ENCODE measurements around the gene MORC4. TPM values are rescaled to one million over a fixed set of nuclear protein-coding genes. Genes with fewer than 3 reads are reported as not detected.

MORC4 gene
- total and polyA plus RNA-seq, 2 of the 4 experiments (the other 2 are of a cell fraction) = 17.5 to 34.2 TPM

DNA sequence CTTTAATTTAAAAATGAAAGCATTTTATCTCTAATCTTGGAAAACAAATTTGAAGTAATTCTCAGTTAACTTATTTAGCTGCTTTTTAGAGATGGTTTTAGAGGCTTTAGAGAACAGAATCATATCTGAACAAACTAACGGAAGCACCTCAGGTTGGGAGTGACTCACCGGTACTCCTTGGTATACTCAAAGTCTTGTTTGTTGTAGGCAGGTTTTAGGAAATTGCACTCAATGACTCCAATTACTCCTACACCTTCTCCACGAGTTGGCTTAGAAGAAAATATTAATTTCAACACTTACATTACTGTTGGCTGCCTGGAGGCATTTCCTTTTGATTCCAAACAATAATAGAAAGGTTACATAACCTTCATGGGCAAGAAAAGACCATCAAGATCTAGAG, 23.6 kb downstream of the MORC4 start:
- no peak overlapping the region for H2BK5ac ChIP-seq (ENCODE audit: low read depth, low read length, poor library complexity, severe bottlenecking)
- in situ Hi-C loops (cut with MboI; ENCODE audit: low sequenced_read_pairs) (no loop called here), dilution Hi-C loops (cut with HindIII; ENCODE audit: low sequenced_read_pairs, unreplicated experiment) (no loop called here), intact Hi-C loops (cut with micrococcal nuclease) (no loop called here)
- ChIA-PET CTCF (interaction anchor here (0.6 kb wide), 1 partner anchor 158 kb away, joined by 4 read pairs; no protein-coding TSS in a partner anchor), POLR2A (ENCODE audit: unreplicated experiment) (no interaction called here)
- BruUV-seq (replicated peaks) = no TSS peak
- H3K18ac ChIP-seq (ENCODE audit: low read depth, low read length) = no peak overlapping the region
- ATAC-seq (ENCODE audit: low read depth) (no peak), DNase-seq (no peak)
- no peak overlapping the region for H3K9ac ChIP-seq (ENCODE audit: low read depth, low read length)
- no peak overlapping the region for H3K23ac ChIP-seq (ENCODE audit: low read depth, low read length)
- H4K20me1 ChIP-seq (ENCODE audit: insufficient read depth, low read length) = no peaks in the 10 kb centered on the region
- H4K5ac ChIP-seq (ENCODE audit: low read depth, low read length) = no peak overlapping the region
- WGBS, 2 experiments (ENCODE audit: extremely low coverage in 2 of 2, insufficient read length in 1 of 2) = no CpG with 5 or more reads among the region's 3 CpGs
- H3K9me3 ChIP-seq (ENCODE audit: control insufficient read depth, insufficient read depth, low read length) = no peaks in the 10 kb centered on the region
- H3K4me2 ChIP-seq (ENCODE audit: low read depth, low read length) = no peak overlapping the region
- H3K4me3 ChIP-seq (ENCODE audit: insufficient read depth, low read depth, low read length) = no peak overlapping the region
- TF ChIP-seq RCOR1 (IDR thresholded peaks at IDR 0.05; ENCODE audit: insufficient replicate concordance, low read length) = no peak
- no peak for TF ChIP-seq CEBPB (IDR thresholded peaks at IDR 0.05; ENCODE audit: low read depth, low read length)
- TF ChIP-seq SMC3 (IDR thresholded peaks at IDR 0.05; ENCODE audit: low read depth, low read length) = no peak
- no peak for TF ChIP-seq MAZ (IDR thresholded peaks at IDR 0.05; ENCODE audit: borderline replicate concordance, low read depth, low read length)
- no peak for TF ChIP-seq FOS (IDR thresholded peaks at IDR 0.05; ENCODE audit: low read depth, low read length)
- no peak for TF ChIP-seq RFX5 (IDR thresholded peaks at IDR 0.05; ENCODE audit: low read depth, low read length)
- TF ChIP-seq, protein P1, sequence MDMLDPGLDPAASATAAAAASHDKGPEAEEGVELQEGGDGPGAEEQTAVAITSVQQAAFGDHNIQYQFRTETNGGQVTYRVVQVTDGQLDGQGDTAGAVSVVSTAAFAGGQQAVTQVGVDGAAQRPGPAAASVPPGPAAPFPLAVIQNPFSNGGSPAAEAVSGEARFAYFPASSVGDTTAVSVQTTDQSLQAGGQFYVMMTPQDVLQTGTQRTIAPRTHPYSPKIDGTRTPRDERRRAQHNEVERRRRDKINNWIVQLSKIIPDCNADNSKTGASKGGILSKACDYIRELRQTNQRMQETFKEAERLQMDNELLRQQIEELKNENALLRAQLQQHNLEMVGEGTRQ (IDR thresholded peaks at IDR 0.05; ENCODE audit: low read depth, low read length) = no peak
- no peak for TF ChIP-seq ELK1 (IDR thresholded peaks at IDR 0.05; ENCODE audit: borderline replicate concordance, low read depth, low read length)
- no peak for TF ChIP-seq RAD21 (IDR thresholded peaks at IDR 0.05; ENCODE audit: low read length)
- no peak for TF ChIP-seq CTCF (conservative IDR thresholded peaks at IDR 0.05; ENCODE audit: low read depth, low read length)
- TF ChIP-seq MXI1 (IDR thresholded peaks at IDR 0.05; ENCODE audit: borderline replicate concordance, low read depth, low read length) = no peak
- no peak for TF ChIP-seq POLR2A (IDR thresholded peaks at IDR 0.05; ENCODE audit: low read depth, low read length)
- no peak for TF ChIP-seq CHD1 (IDR thresholded peaks at IDR 0.05; ENCODE audit: low read depth, low read length)
- peaks cover 0 to 2% of the 10 kb centered on the region in 2 experiments; a peak in 1 of 4 replicates for H3K79me1 ChIP-seq (ENCODE audit: low read depth in 1 of 2, low read length in 2 of 2)
- no peaks in the 10 kb centered on the region for H3K36me3 ChIP-seq (ENCODE audit: control insufficient read depth, insufficient read depth, low read length)
- no peak overlapping the region for H3K14ac ChIP-seq (replicated peaks; ENCODE audit: low read depth, low read length)
- no peak overlapping the region for H2BK20ac ChIP-seq (ENCODE audit: low read depth, low read length)
- no peaks in the 10 kb centered on the region for H3K4me1 ChIP-seq (ENCODE audit: control insufficient read depth, insufficient read depth, low read length)
- no peak overlapping the region for H2BK15ac ChIP-seq (ENCODE audit: low read depth, low read length)
- H2AK9ac ChIP-seq (replicated peaks; ENCODE audit: low read depth, low read length, poor library complexity) = no peak overlapping the region
- H3K27ac ChIP-seq (ENCODE audit: insufficient read depth, low read length) = no peak overlapping the region
- no peak overlapping the region for H3K4ac ChIP-seq (ENCODE audit: low read depth, low read length)
- H4K8ac ChIP-seq (ENCODE audit: low read depth in 2 of 2, low read length in 2 of 2) = no peak overlapping the region
- H3K27me3 ChIP-seq (ENCODE audit: control insufficient read depth, insufficient read depth, low read length) = no peaks in the 10 kb centered on the region
- H3K56ac ChIP-seq (ENCODE audit: extremely low read depth, insufficient read depth, low read length) = no peak overlapping the region
- H2AFZ ChIP-seq (replicated peaks; ENCODE audit: low read length, poor library complexity) = no peak overlapping the region
- H3K9me1 ChIP-seq (ENCODE audit: insufficient read depth, low read length) = no peaks in the 10 kb centered on the region
- no peak overlapping the region for H2BK120ac ChIP-seq (ENCODE audit: low read depth, low read length)
- no peak overlapping the region for H2AK5ac ChIP-seq (ENCODE audit: low read depth, low read length)
- no peak overlapping the region for H4K91ac ChIP-seq (ENCODE audit: insufficient read depth, low read depth, low read length)
